ENCODE measurements around the gene ZBTB46.

Gene ZBTB46

GRCh38 chr20:63702036-63702665 lies 128.9 kb downstream of the ZBTB46 start:
- no peak for DNase-seq

DNA sequence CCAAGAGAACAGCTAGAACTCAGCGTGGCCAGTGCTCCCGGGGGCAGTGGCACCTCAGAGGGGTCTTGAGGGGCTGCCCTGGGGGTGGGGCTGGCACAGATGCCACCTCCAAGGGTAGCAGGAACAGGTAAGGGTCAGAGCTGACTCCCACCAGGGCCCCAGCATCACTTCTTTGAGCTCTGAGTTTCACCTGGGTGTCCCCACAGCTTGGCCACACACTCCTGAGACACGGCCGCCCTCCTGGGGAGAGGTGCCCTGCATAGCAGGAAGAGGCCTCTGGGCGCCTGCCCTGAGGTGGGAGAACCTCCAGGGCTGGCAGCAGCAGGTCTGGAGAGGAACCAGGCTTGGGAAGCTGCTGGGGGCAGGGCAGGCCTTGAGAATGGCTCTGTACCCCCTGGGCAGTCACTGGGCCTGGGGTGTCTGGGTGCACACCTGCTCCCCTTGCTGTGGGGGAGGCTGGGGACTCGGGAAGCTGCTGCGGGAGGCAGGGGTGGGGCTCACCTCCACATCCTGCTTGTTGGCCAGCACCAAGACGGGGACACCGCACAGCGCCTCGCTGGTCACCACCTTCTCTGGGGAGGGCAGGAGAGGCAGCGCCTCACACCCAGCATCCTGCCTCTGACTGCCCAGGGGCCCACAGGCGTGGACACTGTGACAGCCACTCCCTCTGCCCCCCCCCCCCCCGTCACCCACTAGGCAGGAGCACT lies 129.6 kb downstream of the ZBTB46 start:
- DNase-seq = peak; percentile 62

- peak; percentile 55 for DNase-seq
Observed at GRCh38 chr20:63701051-63701328, 130.1 kb downstream of the ZBTB46 start.

DNA sequence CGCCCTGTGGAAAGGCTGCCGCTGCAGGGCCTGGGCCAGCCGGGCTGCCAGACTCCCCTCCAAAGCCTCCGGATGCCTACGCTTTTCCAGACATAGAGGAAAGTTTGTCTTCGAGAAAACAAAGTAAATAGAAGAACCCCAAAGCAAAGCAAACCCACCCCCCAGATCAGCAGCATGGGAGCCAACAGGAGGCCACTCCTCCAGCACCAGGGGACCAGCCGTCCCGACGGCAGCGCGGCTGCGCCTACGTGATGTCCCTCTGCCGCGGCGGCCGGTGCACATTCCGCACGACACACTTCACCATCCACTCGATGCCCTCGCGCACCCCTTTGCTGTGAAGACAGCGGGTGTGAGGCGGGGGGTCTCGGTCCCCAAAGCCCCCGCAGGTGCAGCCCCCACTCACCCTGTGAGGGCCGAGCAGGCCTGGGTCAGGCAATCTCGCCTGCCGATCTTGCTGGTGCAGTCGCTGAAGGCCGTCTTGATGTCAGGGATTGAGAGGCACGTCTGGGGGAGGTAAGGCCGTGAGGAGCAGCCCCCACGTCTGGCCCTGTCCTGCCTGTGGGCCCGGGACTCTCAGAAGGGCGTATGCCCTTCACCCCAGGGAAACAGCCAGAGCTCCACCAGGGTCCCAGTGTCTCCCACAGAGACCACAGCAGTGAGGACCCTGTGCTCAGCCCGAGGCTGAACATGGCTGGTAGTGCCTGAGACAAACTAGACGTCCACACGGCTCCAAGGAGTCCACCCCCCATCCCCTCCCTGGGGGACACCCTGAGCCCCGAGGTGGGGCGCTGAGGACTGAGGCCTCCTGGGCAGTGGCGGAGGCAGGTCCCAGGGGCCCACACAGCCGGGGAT lies 130.6 kb downstream of the ZBTB46 start:
- no peak for DNase-seq

GRCh38 chr20:63699466-63700198 lies 131.4 kb downstream of the ZBTB46 start:
- no peak for DNase-seq

DNA sequence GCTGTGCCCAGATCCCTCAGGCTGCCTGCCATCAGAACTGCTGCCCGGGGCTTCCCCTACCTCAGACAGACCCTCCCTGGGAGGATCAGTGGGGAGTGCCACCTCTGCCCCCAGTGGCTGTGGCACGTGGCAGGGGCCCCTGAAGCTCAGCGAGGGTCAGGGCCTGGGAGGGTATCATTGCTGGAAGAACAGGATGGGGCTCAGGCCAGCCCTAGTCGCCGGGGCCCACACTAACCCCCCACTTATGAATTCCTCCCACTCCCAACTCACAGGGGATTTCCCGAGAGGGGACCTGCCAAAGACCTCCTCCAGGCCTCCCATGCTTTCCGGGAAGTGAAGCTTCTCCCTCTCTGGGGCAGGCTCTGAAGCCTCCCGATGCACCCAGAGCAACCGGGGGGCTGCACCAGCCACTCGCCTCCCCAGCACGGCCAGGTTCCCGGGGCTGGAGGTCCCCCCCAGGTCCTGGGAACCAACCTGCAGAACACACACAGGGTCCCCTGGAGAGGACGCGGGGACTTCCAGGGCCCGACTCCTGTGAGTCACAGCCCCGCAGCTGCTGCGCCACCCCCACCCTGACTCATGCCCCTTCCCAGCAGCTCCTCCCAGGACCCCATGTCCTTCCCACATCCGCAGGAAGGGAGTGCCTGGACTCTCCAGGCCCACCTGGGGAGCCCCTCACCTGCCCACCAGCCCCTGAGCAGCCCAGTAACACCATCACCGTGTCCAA lies 132.2 kb downstream of the ZBTB46 start:
- DNase-seq = peak; percentile 75

- no peak for DNase-seq
Observed at GRCh38 chr20:63697868-63698545, 133.1 kb downstream of the ZBTB46 start.

- DNase-seq = peak; percentile 64
Observed at GRCh38 chr20:63697357-63697867, 133.7 kb downstream of the ZBTB46 start.

- peak; percentile 77 for DNase-seq
Observed at GRCh38 chr20:63696628-63697356, 134.3 kb downstream of the ZBTB46 start, which contains the start of gene TNFRSF6B. TNFRSF6B (plus strand) TSS chr20:63696652; CDS start chr20:63696768, 116 bp downstream.

DNA sequence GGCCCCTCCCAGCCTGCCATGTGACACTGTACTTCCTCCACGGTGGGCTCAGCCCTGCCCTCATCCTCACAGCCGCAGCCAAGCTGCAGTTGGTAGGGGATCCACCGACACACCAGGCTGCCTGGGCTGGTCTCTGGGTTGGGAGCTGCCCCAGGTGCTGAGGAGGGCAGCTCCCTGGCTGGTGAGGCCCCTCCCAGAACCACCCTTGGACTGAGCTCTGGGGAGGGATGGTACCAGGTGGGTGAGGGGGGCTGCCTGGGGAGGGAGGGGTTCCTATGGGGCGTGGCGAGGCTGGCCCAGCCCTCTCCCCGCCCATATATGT lies 134.8 kb downstream of the ZBTB46 start:
- DNase-seq = no peak

GRCh38 chr20:63695424-63696305 lies 135.4 kb downstream of the ZBTB46 start:
- DNase-seq = no peak

- DNase-seq = no peak
Observed at GRCh38 chr20:63694584-63695423, 136.3 kb downstream of the ZBTB46 start.

DNA sequence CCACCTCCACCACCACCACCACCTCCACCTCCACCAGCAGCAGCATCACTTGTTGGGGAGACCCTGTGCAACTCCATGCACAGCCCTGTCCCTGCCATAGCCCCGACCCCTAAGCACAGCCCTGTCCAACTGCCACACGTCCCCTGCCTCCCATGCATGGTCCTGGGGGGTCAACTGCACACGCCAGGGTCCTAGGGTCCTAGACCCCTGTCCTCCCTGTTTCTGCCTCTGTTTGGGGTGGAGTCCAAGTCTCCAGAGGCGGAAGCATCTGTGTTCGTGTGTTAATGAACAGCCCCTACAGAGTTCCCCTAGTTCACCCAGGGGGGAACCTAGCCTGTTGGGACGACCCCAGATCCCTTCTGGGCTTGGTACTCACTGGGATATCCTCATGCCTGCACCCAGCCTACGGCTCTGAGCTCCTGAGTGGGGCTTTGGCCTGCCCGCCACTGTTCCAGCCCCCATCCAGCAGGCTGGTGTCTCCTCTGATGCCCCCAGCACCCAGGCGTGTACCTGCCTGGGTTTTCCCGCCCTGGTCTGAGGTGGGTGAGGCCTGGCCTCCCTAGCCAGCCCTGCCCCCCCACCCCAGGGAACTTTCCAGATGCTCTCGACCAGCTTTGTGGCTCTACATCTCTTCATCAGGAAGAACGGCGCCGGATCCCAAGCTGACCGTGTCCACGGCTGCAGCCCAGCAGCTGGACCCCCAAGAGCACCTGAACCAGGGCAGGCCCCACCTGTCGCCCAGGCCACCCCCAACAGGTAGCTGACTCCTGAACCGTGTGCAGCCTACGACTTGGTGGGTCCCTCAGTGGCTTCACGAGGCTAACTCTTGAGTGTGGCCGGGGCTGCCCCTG lies 137.1 kb downstream of the ZBTB46 start:
- no peak for DNase-seq

Measured in activated CD8-positive, alpha-beta memory T cell treated with anti-CD3 and anti-CD28 coated beads for 24 hours (primary cell).